Measurements from ENCODE around the gene TNS3.

Gene TNS3

DNA sequence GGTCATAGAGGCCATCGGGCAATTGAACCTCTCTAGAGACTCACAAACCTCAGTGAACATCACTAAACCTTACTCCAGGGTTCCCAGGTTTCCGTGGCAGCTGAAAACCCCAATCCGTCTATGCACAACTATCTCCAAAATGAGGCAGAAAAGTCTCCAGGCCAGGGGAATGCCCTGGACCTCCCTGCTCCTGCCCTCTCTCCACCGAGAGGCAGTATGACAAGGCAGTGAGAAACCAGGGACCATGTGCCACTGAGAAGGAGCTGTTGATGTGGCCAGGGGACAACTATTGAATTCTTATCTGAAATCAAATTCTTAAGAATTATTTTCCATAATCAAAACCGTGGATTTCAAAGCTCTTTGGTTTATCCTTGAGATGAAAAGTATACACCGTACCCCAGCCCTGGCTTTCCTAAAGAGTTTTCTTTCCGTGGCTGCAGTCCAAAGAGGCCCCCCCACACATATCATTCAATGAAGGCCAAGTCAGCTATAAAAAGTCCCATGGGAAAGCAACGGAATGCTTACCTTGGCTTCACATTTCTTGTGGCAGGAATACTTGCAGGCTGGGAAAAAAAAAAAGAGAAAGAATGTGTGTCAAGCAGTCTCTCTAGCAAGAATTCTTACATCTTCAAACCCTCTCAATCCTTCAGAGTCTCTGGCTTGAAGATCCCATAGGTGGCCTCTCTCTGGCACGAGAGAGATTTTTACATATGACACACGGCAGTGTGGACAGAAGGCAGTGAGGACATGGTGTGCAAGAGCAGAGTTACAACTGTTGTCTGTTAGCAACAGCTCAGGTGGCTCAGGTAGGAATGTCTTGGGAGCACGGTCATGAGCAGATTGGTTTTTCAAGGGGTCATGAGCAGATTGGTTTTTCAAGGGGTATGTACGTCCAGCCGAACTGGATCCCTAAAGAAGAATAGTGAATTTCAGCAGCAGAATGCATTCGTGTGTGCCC is 75.2 kb downstream of the TNS3 start:
- DNase-seq (ENCODE audit: low read depth in 2 of 2), result no peak

GRCh38 chr7:47505312-47506007 is 76.5 kb downstream of the TNS3 start:
- DNase-seq (ENCODE audit: low read depth in 2 of 2), result no peak

- DNase-seq (ENCODE audit: low read depth in 2 of 2), result no peak
Observed at GRCh38 chr7:47504551-47505311, 77.2 kb downstream of the TNS3 start.

DNA sequence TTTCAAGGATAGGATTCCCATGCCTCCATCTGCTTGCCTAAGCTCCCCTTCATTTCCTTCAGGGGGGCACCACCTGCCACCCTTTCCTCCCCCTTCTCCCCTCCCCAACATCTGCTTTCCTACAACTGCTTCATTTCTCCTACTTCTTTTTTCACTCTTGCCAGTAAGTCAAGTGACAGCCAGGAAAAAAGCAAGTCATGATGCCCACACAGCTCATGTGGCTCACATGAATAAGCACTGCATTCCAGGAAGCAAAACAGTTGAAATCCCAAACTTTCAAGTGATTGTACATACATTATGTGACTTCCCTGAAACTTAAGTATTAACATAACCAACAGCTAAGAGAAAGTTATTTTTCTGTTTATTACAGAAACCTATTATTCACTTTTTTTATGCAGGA is 78.6 kb downstream of the TNS3 start:
- DNase-seq (ENCODE audit: low read depth in 2 of 2), result no peak

DNA sequence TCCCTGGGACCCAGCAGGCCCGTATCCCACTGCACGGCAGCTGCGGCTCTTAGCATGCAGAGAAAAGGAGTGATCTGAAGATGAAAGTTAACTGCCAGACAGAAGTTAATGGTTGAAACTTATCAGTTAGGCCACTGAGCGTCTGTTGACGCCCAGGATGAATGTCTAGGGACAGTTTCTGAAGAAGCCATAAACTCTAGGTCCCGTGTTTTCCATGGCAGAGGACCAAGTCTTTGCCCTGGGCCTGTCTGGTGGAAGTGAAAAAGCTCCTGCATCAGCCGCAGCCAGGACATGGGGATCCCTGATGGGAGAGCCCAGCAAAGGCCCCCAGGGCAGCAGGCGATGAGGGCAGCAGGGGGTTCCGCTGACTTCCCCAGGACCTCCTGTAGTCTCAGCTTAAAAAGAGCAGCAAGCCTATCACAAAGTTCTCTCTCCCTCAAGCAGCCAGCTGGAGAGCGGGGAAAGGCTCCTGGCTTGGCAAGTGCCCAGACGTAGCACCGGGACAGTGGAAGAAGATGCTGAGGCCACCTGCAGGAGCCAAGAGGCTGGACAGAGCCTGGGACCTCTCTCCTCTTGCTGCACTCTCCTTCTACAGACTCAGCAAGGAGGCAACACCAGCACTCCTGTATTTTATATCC is 79.6 kb downstream of the TNS3 start:
- DNase-seq (ENCODE audit: low read depth in 2 of 2), result no peak

- DNase-seq (ENCODE audit: low read depth in 2 of 2), result no peak
Observed at GRCh38 chr7:47501406-47501805, 80.5 kb downstream of the TNS3 start.

DNA sequence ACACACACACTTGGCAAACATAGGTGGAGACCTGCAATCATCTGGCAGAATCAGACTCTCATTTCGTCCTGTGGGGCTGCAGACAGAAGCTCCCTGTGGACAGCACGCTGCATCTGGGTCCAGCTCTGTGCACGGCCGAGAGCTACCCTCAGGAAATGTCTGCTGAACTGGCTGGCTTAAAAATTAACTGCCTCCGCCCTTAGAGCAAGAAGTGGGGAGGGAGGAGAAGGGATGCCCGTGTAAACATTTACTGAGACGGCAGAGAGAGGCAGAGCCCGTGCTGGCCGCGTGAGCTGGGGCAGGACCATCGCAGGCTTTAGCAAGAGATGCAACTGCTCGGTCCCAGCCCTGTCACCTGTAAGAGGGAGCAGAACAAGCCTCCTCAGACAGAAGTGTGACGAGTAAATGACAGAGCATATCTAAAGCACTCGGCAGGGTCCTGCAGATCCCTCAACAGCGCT is 81.8 kb downstream of the TNS3 start:
- DNase-seq (ENCODE audit: low read depth in 2 of 2), result no peak

DNA sequence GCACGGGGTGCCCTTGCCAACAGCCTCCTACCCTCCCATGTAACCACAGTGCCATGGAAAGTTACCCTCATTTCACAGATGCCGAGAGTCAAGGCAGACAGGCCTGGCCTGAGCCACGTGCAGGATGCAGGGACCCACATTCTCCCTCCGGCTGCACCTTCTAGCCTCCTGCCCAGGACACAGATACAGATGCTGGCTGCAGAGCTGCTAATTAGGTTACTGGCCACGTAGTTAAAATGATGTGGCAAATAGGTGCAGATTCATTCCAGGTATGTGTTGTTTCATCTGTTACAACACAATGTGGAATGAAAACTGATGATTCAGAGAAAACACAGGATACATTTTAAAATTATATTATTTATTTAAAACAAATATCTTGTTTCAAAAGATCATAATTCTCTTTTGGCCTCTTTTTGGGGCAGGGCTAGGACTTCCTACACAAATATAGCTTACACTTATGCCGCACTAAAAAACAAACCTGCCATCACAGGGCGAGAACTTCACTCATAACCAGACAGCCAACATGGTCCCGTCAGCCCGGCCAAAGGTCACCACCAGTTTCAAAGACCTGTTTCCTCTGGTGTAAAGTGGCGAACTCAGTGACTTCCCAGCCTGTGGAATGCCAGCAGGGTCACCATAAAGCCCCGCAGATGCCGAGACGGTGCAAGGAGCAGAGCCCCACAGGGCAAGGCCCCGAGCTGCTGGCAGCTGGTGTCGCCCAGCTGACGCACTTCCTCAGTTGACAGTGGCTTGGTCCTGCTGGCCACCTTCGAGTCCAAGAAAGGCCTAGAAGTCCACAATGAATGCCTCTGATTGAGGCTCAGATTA is 83.5 kb downstream of the TNS3 start:
- no peak for DNase-seq (ENCODE audit: low read depth in 2 of 2)

DNA sequence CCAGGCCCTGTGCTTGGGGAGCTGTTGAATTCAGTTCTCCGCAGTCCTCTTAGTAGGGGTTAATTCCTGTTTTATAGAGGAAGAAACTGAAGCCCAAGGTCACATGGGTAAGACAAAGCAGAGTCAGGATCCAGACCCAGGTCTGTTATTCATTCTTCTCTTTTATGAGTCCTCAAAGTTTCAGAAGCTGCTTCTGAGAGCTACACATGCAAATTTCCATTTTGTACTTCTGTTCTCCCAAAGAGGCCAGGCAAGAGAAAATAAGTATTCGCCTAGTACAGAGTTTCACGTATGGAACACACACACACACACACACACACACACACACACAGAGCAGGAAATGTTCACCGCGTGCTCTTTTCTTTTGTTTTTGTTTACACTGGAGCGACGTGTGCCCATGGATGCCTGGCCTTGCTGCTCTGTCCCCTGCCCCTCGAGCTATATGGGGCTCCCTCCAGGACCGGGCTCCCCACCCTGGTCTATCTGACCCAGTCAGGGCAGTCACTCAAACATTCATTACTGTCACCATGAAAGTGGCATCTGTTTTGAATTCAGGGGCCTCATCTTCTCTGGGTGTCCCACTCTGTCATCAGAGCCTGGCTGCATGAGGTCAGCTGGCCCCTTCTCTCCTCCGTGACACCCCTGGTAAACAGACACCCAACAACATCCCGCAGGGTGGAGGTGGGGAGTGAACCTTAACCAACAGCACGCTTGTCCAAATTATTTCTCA is 84.4 kb downstream of the TNS3 start:
- DNase-seq (ENCODE audit: low read depth in 2 of 2), result no peak

DNA sequence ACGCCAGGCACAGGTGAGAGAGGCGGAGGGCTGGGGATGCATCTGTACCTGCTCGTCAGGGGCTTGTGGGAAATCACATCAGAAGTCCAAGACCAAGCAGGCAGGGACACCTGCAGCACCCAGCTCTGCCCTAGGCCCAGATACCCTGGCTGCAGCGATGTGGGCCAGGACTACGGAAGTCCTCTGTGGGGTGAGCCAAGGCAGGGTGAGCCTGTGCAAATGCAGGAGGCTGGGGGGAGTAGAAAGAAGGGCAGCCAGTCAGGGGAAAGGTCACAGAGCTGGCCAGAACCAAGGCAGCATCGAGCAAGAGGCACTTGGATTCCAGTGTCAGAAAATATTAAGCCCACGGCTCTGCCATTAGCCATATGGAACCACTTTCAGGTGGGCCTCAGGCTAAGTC is 85.2 kb downstream of the TNS3 start:
- no peak for DNase-seq (ENCODE audit: low read depth in 2 of 2)

DNA sequence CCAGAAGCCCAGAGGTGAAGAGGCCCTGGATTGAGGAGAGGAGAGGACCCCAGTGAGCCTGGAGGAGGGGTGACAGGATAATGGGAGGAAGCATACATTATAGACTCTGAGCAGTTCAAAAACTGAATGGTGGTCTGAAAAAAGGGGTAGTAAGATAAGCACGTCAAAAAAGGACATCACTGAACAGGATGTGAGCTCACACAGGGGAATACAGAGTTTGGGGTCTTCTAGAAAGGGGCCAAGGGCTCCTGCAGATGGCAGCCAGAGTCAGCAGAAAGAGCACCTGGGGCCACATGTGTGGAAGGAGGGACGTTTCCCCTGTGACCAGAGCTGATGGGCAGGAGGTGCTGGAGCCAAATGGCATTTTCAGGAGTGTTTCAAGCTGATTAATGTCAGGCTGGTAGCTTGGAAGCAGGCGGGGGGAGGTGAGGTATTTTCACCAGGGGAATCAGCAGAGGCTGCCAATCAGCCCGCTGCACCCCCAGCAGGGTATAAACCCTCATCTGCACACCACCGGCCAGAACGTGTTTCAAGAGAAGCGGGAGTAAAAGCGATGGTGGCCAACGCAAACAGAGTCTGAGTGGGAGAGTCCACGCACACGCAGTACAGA is 85.8 kb downstream of the TNS3 start:
- no peak for DNase-seq (ENCODE audit: low read depth in 2 of 2)

GRCh38 chr7:47493976-47494911 is 87.7 kb downstream of the TNS3 start:
- DNase-seq (ENCODE audit: low read depth in 2 of 2), result no peak

GRCh38 chr7:47492716-47493325 is 89.1 kb downstream of the TNS3 start:
- DNase-seq (ENCODE audit: low read depth in 2 of 2), result no peak

DNA sequence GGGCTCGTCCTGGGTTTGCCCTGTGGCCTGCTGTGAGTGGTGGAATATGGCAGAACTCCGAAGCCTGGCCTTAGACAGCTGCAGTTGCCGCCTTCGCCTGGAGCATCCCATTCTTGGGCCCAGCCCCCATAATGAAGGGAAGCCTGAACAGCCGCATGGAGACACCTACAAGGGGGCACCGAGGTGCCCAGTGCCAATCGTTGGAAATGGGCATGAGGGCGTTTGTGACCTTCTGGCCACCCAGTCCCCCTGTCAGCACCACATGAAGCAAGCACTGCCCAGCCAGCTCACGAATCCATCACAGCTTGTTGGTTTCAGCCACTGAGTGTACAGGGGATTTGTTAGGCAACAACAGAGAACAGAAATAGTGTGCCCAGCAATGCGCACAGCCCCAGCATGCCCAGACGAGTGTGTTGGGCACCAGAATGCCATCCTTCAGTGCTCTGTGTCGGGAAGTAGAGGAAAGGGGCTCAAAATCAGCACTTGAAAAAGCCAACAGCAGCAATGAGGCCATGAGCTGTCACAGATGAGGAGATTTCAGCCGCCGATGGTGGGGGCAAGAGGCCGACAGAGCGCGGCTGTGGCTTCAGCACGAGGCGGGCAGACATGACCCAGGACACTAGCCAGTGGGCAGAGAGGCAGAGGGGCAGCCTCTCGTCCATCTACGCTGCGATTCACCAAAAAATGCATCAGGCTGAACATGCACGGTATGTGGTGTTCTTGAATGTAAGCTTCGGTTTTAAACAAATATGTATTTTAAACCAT is 91.2 kb downstream of the TNS3 start:
- DNase-seq (ENCODE audit: low read depth in 2 of 2), result no peak

- DNase-seq (ENCODE audit: low read depth in 2 of 2), result no peak
Observed at GRCh38 chr7:47489624-47490023, 92.3 kb downstream of the TNS3 start.

DNA sequence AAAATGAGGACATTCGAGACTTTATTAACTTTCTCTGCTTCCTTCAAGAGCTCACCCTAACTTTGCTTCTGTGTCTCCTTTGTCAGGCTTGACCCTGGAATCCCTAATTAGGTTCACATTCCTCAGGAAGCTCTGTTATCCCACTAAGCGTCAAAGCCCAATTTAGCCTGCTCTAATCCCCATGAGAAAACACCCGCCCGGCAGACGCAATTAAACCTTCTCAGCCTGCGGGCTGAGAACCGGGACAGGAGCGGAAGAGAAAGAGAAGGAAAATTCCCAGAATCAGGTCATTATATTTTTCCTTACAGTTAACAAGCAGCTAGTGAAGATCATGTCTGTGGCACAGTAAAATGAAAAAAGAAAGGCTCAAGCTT is 93.0 kb downstream of the TNS3 start:
- no peak for DNase-seq (ENCODE audit: low read depth in 2 of 2)

DNA sequence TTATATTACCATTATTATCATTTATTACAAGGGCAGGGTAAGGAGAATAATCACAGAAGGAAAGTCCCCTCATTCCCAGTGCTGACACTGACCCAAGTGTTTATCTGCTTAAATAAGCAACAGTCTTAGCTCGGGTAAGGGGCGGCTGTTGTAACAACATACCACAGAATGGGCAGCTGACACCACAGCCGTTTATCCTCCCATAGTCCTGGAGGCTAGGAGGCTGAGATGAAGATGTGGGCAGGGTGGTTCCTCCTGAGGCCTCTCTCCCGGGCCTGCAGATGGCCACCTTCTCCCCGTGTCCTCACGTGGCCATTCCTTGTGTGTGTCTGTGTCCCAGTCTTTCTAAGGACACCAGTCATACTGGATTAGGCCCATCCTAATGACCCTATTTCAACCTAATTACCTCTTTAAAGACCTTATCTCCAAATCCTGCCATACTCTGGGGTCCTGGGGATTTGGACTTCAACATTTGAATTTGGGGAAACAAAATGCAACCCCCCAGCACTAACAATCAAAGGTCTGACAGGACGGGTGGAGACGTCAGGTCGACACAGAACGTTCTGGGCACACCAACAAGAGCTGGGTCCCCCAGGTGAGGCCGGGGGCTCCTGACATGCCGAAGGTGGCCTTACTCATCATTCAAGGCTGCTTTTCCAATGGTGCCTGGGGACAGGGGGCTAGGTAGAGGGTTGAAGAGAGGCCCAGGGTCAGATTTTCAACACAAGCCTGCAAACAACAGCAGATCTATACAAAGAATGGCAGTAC is 93.5 kb downstream of the TNS3 start:
- no peak for DNase-seq (ENCODE audit: low read depth in 2 of 2)

Data from stimulated activated CD4-positive, alpha-beta T cell treated with anti-CD3 and anti-CD28 coated beads, Interleukin-1b, Interleukin-23, amount 100 ng/mL, for 4 hours (primary cell).